ENCODE measurements around the gene PPP2R5D. TPM values are rescaled to one million over a fixed set of nuclear protein-coding genes. Genes with fewer than 3 reads are reported as not detected.

Gene PPP2R5D
- total RNA-seq, 1 donor from 2014 or later: 52.2 TPM

DNA sequence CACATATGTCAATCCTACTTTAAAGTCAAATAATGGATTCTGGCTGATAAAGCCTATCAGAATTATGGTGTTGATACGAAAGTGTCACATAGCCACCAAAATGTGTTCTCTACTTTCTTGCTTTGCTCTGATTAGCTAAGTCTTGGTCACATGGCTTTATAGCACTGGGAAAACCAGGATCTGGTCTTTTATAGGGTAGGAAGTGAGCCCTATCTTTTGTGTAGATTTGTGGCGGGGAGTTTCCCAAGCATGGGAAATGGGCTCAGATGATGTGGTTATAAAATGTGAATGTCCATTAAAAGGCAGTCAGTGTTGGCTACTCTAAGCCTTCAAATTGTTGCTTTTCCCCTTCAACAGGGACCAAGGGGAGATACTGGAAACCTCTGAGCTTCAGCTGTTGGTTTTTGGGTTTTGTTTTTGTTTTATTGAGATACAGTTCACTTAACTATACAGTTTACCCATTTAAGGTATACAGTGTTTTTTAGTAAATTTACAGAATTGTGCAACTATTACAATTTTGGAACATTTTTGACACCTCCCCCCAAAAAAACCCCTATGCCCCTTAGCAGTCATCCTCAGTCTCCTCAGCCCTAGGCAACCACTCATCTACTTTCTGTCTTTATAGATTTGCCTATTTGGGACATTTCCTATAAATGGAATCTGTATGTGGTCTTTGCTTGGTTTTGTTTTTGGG is 49.3 kb downstream of the PPP2R5D start:
- TF ChIP-seq, protein P1, sequence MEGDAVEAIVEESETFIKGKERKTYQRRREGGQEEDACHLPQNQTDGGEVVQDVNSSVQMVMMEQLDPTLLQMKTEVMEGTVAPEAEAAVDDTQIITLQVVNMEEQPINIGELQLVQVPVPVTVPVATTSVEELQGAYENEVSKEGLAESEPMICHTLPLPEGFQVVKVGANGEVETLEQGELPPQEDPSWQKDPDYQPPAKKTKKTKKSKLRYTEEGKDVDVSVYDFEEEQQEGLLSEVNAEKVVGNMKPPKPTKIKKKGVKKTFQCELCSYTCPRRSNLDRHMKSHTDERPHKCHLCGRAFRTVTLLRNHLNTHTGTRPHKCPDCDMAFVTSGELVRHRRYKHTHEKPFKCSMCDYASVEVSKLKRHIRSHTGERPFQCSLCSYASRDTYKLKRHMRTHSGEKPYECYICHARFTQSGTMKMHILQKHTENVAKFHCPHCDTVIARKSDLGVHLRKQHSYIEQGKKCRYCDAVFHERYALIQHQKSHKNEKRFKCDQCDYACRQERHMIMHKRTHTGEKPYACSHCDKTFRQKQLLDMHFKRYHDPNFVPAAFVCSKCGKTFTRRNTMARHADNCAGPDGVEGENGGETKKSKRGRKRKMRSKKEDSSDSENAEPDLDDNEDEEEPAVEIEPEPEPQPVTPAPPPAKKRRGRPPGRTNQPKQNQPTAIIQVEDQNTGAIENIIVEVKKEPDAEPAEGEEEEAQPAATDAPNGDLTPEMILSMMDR (IDR thresholded peaks at IDR 0.05; ENCODE audit: unreplicated experiment): no peak
- Mint-ChIP-seq H3K4me3 (ENCODE audit: low read depth) (no peak overlapping the region), H3K9me3 (ENCODE audit: low read depth) (no peaks in the 10 kb centered on the region), H3K4me1 (ENCODE audit: low read depth) (no peaks in the 10 kb centered on the region), H3K36me3 (ENCODE audit: insufficient read depth) (peaks cover 26% of the 10 kb centered on the region), H3K27me3 (no peaks in the 10 kb centered on the region), H3K27ac (no peak overlapping the region)
- no peak for DNase-seq (ENCODE audit: low spot score, unreplicated experiment)

DNA sequence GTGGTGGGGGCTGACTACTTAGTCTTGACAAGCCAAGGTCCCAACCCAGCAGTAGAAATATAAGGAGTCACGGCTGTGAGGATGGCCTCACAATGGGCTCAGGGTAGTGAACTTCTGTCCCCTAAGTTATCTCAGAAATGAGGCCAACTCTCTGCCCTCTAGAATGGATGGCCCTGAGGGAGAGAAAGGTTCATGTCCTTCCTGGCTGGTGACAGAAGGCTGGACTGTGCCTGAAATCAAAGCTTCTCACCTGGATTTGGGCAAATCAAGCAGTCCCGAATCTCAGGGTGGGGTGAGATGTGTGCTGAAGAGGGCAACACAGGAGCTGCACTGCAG is 49.8 kb downstream of the PPP2R5D start:
- H3K9me3 Mint-ChIP-seq (ENCODE audit: low read depth): no peaks in the 10 kb centered on the region
- no peaks in the 10 kb centered on the region for H3K27me3 Mint-ChIP-seq
- H3K4me1 Mint-ChIP-seq (ENCODE audit: low read depth): no peaks in the 10 kb centered on the region
- DNase-seq (ENCODE audit: low spot score, unreplicated experiment): no peak
- H3K4me3 Mint-ChIP-seq (ENCODE audit: low read depth): no peak overlapping the region
- TF ChIP-seq, protein P1 (IDR thresholded peaks at IDR 0.05; ENCODE audit: unreplicated experiment): no peak
- H3K27ac Mint-ChIP-seq: no peak overlapping the region
- H3K36me3 Mint-ChIP-seq (ENCODE audit: insufficient read depth): peaks cover 26% of the 10 kb centered on the region

DNA sequence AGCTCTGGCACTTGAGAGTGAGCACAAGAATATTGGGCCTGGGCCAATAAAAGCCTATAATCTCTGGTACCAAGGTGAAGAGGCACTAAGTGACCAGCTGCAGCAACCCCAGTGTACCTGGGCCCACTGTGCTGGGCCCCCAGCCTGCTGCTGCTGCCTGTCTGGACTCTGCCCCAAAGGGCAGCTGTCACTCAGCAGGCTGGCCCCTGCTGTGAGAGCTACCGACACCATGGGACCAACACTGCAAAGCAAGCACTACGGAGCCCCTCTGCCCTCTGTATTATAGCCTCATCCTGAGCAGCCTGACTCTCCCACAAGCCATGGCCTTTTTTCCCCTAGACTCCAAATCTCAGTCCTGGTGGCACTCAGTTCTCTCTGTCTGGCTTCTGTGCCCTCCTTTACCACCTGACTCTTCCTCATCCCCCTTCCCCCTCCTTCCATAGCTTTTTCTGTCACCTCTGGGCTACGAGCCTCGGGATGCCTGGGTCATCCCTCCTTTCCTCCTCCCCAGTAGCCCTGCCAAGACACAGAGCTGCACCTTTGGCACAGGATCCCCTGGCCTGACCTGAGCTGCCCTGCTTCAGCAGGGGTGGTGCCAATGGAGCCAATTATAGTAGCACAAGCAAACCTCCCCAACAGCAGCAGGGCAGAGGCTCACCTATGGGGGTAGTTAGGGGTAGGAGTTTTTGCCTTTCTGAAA is 51.3 kb downstream of the PPP2R5D start:
- Mint-ChIP-seq H3K4me3 (ENCODE audit: low read depth) (no peak overlapping the region), H3K27ac (no peak overlapping the region), H3K9me3 (ENCODE audit: low read depth) (no peaks in the 10 kb centered on the region), H3K36me3 (ENCODE audit: insufficient read depth) (peaks cover 26% of the 10 kb centered on the region), H3K4me1 (ENCODE audit: low read depth) (no peaks in the 10 kb centered on the region), H3K27me3 (no peaks in the 10 kb centered on the region)
- TF ChIP-seq, protein P1 (IDR thresholded peaks at IDR 0.05; ENCODE audit: unreplicated experiment): no peak
- no peak for DNase-seq (ENCODE audit: low spot score, unreplicated experiment)

DNA sequence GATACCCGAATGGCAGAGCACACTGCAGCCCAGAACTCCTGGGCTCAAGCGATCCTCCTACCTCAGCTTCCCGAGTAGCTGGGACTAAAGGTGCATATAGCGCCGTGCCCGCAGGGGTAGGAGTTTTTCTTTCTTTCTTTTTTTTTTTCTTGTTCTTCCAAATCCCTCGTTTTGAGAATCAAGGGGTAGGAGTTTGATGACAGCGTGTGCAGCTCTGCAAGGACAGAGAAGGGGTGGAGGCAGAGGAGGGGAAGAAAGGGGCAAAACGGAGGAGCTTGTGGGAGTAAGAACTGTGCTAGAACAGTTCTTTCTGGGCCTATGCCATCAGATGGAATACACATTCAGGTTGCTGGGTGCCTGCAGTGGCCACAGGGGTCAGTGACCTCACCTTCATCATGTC is 52.3 kb downstream of the PPP2R5D start:
- no peak for DNase-seq (ENCODE audit: low spot score, unreplicated experiment)
- no peak overlapping the region for H3K4me3 Mint-ChIP-seq (ENCODE audit: low read depth)
- no peaks in the 10 kb centered on the region for H3K9me3 Mint-ChIP-seq (ENCODE audit: low read depth)
- H3K4me1 Mint-ChIP-seq (ENCODE audit: low read depth): no peaks in the 10 kb centered on the region
- TF ChIP-seq, protein P1 (IDR thresholded peaks at IDR 0.05; ENCODE audit: unreplicated experiment): no peak
- H3K27me3 Mint-ChIP-seq: no peaks in the 10 kb centered on the region
- H3K36me3 Mint-ChIP-seq (ENCODE audit: insufficient read depth): peaks cover 21% of the 10 kb centered on the region
- no peak overlapping the region for H3K27ac Mint-ChIP-seq

DNA sequence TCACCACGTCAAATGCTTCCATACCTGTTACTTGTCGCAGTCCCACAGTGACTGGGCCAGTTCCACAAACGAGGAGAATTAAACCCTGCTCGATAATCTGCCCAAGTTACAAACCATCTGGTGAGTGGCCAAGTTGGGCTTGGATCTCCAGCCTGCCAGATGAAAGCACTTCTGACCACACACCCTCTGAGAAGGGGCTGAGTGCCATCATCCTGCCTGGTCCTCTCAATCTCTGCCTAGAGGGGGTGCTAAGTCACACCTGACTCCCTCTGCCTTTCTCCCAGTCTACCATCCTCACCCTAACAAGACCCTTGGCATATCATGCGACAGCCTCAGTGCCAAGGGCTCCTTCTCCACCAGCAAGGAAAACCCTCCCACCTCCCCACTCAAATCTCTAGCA is 52.8 kb downstream of the PPP2R5D start:
- H3K27me3 Mint-ChIP-seq: no peaks in the 10 kb centered on the region

More for the DNA sequence above, 52.8 kb downstream of the PPP2R5D start:
- H3K4me3 Mint-ChIP-seq (ENCODE audit: low read depth): no peak overlapping the region
- H3K36me3 Mint-ChIP-seq (ENCODE audit: insufficient read depth): peaks cover 19% of the 10 kb centered on the region
- H3K4me1 Mint-ChIP-seq (ENCODE audit: low read depth): no peaks in the 10 kb centered on the region
- H3K27ac Mint-ChIP-seq: no peak overlapping the region
- H3K9me3 Mint-ChIP-seq (ENCODE audit: low read depth): no peaks in the 10 kb centered on the region
- DNase-seq (ENCODE audit: low spot score, unreplicated experiment): no peak
- TF ChIP-seq, protein P1 (IDR thresholded peaks at IDR 0.05; ENCODE audit: unreplicated experiment): no peak
